Kidney (tissue), 14 donors: ENCODE data around the gene B3GNT3. TPM values are rescaled to one million over a fixed set of nuclear protein-coding genes. Genes with fewer than 3 reads are reported as not detected.

Experiments
- DNase-seq, 5 donors: peaks; one replicate each; pipeline ENCODE4 v3.0.0-alpha.2; 2013 to 2020
- FAIRE-seq: peaks from 2 replicates; lab custom pipeline; 2012; peaks lifted over from hg19 to GRCh38; lab: Jason Lieb, UNC
- H3K27ac ChIP-seq, 2 donors: one replicate each; pipeline ENCODE4 v1.7.0; 2013; ENCODE audit warnings: low read depth in 2 of 2, low read length in 2 of 2, inconsistent platforms in 1 of 2
- H3K27me3 ChIP-seq: one replicate; pipeline ENCODE4 v1.7.1; 2013; ENCODE audit warnings: low read length, inconsistent platforms; ENCODE audit not compliant: control insufficient read depth, insufficient read depth
- H3K36me3 ChIP-seq, 3 donors: one replicate each; pipeline versions ENCODE4 v1.7.0 to v1.7.1; 2013; ENCODE audit warnings: low read length in 3 of 3, control low read depth in 1 of 3, inconsistent platforms in 1 of 3; ENCODE audit not compliant: insufficient read depth in 3 of 3, control insufficient read depth in 2 of 3
- H3K4me1 ChIP-seq, 3 donors: one replicate each; pipeline versions ENCODE4 v1.7.0 to v1.7.1; 2013; ENCODE audit warnings: low read length in 3 of 3, inconsistent platforms in 1 of 3, low read depth in 1 of 3; ENCODE audit not compliant: control insufficient read depth in 2 of 3, insufficient read depth in 2 of 3
- H3K4me3 ChIP-seq, 3 donors: one replicate each; pipeline versions ENCODE4 v1.7.0 to v1.8.1; 2013; ENCODE audit warnings: low read length in 3 of 3, control low read depth in 1 of 3, inconsistent platforms in 1 of 3
- H3K9ac ChIP-seq, 3 donors: one replicate each; pipeline versions ENCODE4 v1.7.0 to v1.7.1; 2013; ENCODE audit warnings: low read length in 3 of 3, control low read depth in 1 of 3, inconsistent platforms in 1 of 3
- H3K9me3 ChIP-seq, 3 donors: one replicate each; pipeline versions ENCODE4 v1.7.0 to v1.7.1; 2013; ENCODE audit warnings: low read length in 3 of 3, control low read depth in 1 of 3, inconsistent platforms in 1 of 3; ENCODE audit not compliant: control insufficient read depth in 2 of 3, insufficient read depth in 1 of 3
- CTCF ChIP-seq: IDR thresholded peaks from 3 replicates; pipeline ENCODE4 v1.5.1; 2012; ENCODE audit warnings: mild to moderate bottlenecking, moderate library complexity, borderline replicate concordance; ENCODE audit not compliant: insufficient read depth; ENCODE audit errors: extremely low read depth
- intact Hi-C: fragments of 100-400 bp; cut with DNase I; formaldehyde crosslinking; loops from one replicate; pipeline ENCODE4 v1.11.1; 2022
- polyA plus RNA-seq: library from polyadenylated mRNA; stranded (reverse); fragments of 350-450 nt; fragmentation: Illumina TruSeq; extraction: RNeasy Lipid Tissue Mini Kit (QIAGEN cat#74804); gene quantifications from one replicate; pipeline ENCODE4 v1.2.3, GENCODE V29; 2014; ENCODE audit warnings: low read depth, low replicate concordance; ENCODE audit not compliant: insufficient read depth
- total RNA-seq: library from RNA; stranded (reverse); fragmentation: NEBNext Ultra II Directional; extraction: Animal tissue kit (Norgen Biotek cat#: 25700); gene quantifications from one replicate; pipeline ENCODE4 v1.2.1, GENCODE V29; 2021
- donor health status: control.
- donor health status: control.
- donor health status: control.
- donor health status: control.
- donor health status: control.
- donor health status: DM: yes; HTN: yes; CAD: no.
- donor health status: Normal renal cell carcinoma (clear cell type).

B3GNT3 gene
- total and polyA plus RNA-seq, 2 donors from 2014 or later, result 2.0 to 36.2 TPM

GRCh38 chr19:17834350-17835181 is 39.6 kb downstream of the B3GNT3 start:
- Histone ChIP-seq H3K27ac (no peak overlapping the region), H3K4me3 (no peak overlapping the region), H3K4me1 (no peaks in the 10 kb centered on the region), H3K9me3 (no peaks in the 10 kb centered on the region), H3K27me3 (no peaks in the 10 kb centered on the region), H3K36me3 (no peaks in the 10 kb centered on the region), H3K9ac (no peak overlapping the region)
- DNase-seq, result no peak
- no peak for FAIRE-seq
- intact Hi-C loops, result no loop called here
- TF ChIP-seq CTCF, result no peak

GRCh38 chr19:17835182-17836006 is 40.5 kb downstream of the B3GNT3 start:
- Histone ChIP-seq H3K27ac (no peak overlapping the region), H3K4me1 (no peaks in the 10 kb centered on the region), H3K36me3 (no peaks in the 10 kb centered on the region), H3K27me3 (no peaks in the 10 kb centered on the region), H3K9ac (no peak overlapping the region), H3K9me3 (no peaks in the 10 kb centered on the region), H3K4me3 (no peak overlapping the region)
- no peak for FAIRE-seq
- no peak for TF ChIP-seq CTCF
- no peak for DNase-seq
- intact Hi-C loops, result no loop called here

- Histone ChIP-seq H3K9ac (no peak overlapping the region), H3K9me3 (no peaks in the 10 kb centered on the region), H3K4me3 (no peak overlapping the region), H3K36me3 (no peaks in the 10 kb centered on the region), H3K27ac (no peak overlapping the region), H3K27me3 (no peaks in the 10 kb centered on the region), H3K4me1 (peaks cover 0 to 2% (median 0%) of the 10 kb centered on the region in 3 donors)
- intact Hi-C loops, result no loop called here
- no peak for FAIRE-seq
- no peak for DNase-seq
- TF ChIP-seq CTCF, result no peak
These were observed 41.6 kb downstream of the B3GNT3 start for GRCh38 chr19:17836530-17836929.
